Small intestine (tissue), 7 donors: ENCODE data around the gene OR5AU1. TPM values are rescaled to one million over a fixed set of nuclear protein-coding genes. Genes with fewer than 3 reads are reported as not detected.
"Not testable (repeated sequence)": the region's sequence is repeated elsewhere in the genome, so short reads cannot be mapped to it uniquely, and the experiment has no call there.

Experiments used
- DNase-seq, 2 donors: peaks; one replicate each; pipeline versions ENCODE4 v3.0.0 to v3.0.0-alpha.2; 2013
- FAIRE-seq: peaks from 2 replicates; lab custom pipeline; 2012; peaks lifted over from hg19 to GRCh38; lab: Jason Lieb, UNC
- H3K27ac ChIP-seq, 3 donors: one replicate each; pipeline ENCODE4 v1.5.1; 2013; ENCODE audit warnings: low read length in 2 of 3, mild to moderate bottlenecking in 2 of 3, control low read depth in 1 of 3, inconsistent platforms in 1 of 3, low read depth in 1 of 3, moderate library complexity in 1 of 3
- H3K27me3 ChIP-seq, 3 donors: one replicate each; pipeline ENCODE4 v1.6.1; 2013; ENCODE audit warnings: low read length in 3 of 3, inconsistent platforms in 1 of 3; ENCODE audit not compliant: control insufficient read depth in 3 of 3, insufficient read depth in 3 of 3
- H3K36me3 ChIP-seq, 3 donors: one replicate each; pipeline ENCODE4 v1.6.1; 2013; ENCODE audit warnings: low read length in 3 of 3, inconsistent platforms in 1 of 3, low read depth in 1 of 3, mild to moderate bottlenecking in 1 of 3, moderate library complexity in 1 of 3; ENCODE audit not compliant: control insufficient read depth in 3 of 3, insufficient read depth in 2 of 3
- H3K4me1 ChIP-seq, 3 donors: one replicate each; pipeline ENCODE4 v1.6.1; 2013; ENCODE audit warnings: low read length in 2 of 3, inconsistent platforms in 1 of 3, low read depth in 1 of 3, mild to moderate bottlenecking in 1 of 3, moderate library complexity in 1 of 3; ENCODE audit not compliant: control insufficient read depth in 3 of 3, insufficient read depth in 2 of 3
- H3K4me3 ChIP-seq, 3 donors: one replicate each; pipeline ENCODE4 v1.5.1; 2013; ENCODE audit warnings: low read length in 3 of 3, control low read depth in 1 of 3, inconsistent platforms in 1 of 3, low read depth in 1 of 3, mild to moderate bottlenecking in 1 of 3, moderate library complexity in 1 of 3
- H3K9me3 ChIP-seq, 2 donors: one replicate each; pipeline ENCODE4 v1.6.1; 2013; ENCODE audit warnings: low read depth in 1 of 2, low read length in 1 of 2; ENCODE audit not compliant: control insufficient read depth in 2 of 2, insufficient read depth in 1 of 2
- WGBS, 3 donors: extraction: QIAGEN DNeasy Blood & Tissue Kit; methylation state at CpG; one replicate each; pipeline ENCODE4 v1.1.7; 2013; 5-methylcytosine and 5-hydroxymethylcytosine counted together
- polyA plus RNA-seq, 4 donors: library from polyadenylated mRNA; stranded (reverse) in 3 of 4; unstranded in 1 of 4; fragments of 200-250 nt in 3 of 4; fragments of 120-200 nt in 1 of 4; gene quantifications; one replicate each; pipeline versions ENCODE4 v1.2.1 to v1.2.3, GENCODE V29; 2013
- donor health status: healthy with polysubstance abuse.
- donor health status: control.
- donor health status: control.
- donor health status: Bipolar disorder and iron deficiency.
- donor health status: healthy.

Gene OR5AU1
- polyA plus RNA-seq, 4 donors, result not detected

DNA sequence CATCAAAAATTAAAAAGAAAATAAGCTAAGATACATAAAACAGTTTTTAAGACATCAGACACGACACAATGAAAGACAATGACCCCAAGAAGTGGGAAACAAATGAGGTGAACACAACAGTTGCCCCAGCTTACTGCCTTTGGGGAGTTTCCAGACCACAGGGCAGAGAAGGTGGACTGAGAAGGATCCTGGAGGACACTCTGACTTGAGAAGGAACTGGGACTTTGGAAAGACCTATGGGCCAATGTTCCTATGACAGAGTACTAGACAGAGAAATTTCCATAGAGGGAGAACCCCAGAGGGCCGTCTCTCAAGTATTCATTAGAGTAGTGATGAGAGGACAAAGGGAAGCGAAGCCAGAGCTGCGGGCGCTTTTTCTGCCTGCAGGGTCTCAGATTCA, 6.2 kb upstream of the OR5AU1 start:
- no peak overlapping the region for H3K27ac ChIP-seq
- DNase-seq (no peak), FAIRE-seq (no peak)
- 74 to 80% (median 77%) methylated on average over 5 of the region's 5 CpGs for WGBS, 3 donors
- no peaks in the 10 kb centered on the region for H3K36me3 ChIP-seq
- no peaks in the 10 kb centered on the region for H3K4me1 ChIP-seq
- H3K27me3 ChIP-seq, result peaks cover 0 to 2% (median 0%) of the 10 kb centered on the region in 3 donors
- peaks cover 0 to 3% of the 10 kb centered on the region in 2 donors for H3K9me3 ChIP-seq
- H3K4me3 ChIP-seq, result no peak overlapping the region

DNA sequence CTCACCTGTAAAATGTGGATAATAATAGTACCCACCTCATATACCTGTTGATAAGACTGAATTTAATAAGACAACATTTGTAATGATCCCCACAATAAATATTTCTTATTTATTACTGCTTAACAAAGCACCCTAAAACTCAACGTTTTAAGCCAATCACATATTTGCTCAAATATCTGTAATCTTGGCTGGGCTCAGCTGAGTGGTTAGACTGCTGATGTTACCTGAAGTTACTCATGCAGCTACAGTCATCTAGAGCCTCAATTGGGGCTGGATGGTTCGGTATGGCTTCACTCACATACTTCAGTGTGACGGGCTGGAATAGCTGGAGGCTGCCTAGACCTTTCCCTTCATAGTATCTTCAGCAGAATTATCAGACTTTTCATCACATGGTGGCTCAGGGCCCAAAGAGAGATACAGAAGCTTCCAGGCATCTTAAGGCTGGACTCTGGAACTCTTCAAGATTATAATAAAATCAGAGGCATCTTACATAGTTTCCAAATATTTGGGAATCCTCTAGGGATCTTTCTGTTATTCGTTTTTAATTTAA, 4.3 kb upstream of the OR5AU1 start:
- H3K27ac ChIP-seq, result no peak overlapping the region
- H3K4me1 ChIP-seq, result no peaks in the 10 kb centered on the region
- FAIRE-seq, result no peak
- WGBS, 3 donors, result 72 to 75% (median 74%) methylated on average over 4 of the region's 4 CpGs
- H3K36me3 ChIP-seq, result no peaks in the 10 kb centered on the region
- H3K4me3 ChIP-seq, result no peak overlapping the region
- H3K27me3 ChIP-seq, result peaks cover 0 to 2% (median 0%) of the 10 kb centered on the region in 3 donors
- peaks cover 0 to 3% of the 10 kb centered on the region in 2 donors for H3K9me3 ChIP-seq
- DNase-seq, result no peak

DNA sequence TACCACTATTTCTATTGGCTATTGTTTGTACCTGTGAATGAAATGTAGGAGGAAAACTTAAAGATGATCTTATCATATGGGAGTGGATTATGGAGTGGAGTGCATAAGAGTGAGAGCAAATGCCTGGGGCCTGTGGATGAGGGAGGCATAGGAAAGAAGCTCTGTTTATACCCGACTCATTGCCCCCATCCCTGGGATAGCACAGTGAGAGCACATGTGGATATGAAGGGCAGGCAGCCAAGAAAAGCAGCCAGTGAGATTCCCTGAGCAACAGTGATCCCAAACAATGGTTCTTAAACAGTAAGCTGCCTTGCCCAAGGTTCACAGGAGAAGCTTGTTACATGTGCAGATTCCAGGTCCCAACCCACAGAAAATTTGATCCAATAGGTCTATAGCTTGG, 2.3 kb upstream of the OR5AU1 start:
- not testable (repeated sequence) for H3K36me3 ChIP-seq, DNase-seq, H3K27ac ChIP-seq, H3K9me3 ChIP-seq, H3K27me3 ChIP-seq, FAIRE-seq, H3K4me3 ChIP-seq, H3K4me1 ChIP-seq
- 41 to 61% (median 43%) methylated on average over 1 of the region's 1 CpG for WGBS, 3 donors

DNA sequence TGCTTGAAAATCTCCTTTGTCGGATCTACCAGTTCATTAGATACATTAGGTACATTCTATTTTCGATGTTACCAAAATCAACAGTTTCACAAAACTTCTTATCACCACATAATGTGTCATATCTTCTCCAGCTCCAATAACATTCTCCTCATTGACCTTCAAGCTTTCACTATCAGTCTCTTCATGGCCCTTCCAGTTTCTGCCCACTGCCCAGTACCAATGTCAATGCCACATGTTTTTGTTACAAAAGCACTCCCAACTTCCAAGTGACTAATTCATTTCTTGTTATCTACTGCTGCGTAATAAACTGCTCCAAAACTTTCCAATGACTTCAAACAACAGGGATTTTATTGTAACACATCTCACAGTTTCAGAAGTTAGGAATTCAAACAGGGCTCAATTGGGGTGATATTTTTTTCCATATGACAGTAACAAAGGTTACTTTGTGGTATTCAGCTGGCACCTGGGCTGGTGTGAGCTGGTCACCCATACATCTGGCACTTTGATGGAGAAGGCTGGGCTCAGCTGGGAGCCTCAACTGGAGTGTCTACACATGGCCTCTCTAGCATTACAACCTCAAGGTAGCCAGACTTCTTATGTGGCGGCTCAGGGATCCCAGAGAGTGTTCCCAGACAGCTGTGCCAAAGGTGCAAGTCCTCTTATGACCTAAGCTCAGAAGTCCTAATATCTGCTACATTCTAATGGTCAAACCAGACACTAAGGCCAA, 6.1 kb downstream of the OR5AU1 start:
- DNase-seq, result no peak

DNA sequence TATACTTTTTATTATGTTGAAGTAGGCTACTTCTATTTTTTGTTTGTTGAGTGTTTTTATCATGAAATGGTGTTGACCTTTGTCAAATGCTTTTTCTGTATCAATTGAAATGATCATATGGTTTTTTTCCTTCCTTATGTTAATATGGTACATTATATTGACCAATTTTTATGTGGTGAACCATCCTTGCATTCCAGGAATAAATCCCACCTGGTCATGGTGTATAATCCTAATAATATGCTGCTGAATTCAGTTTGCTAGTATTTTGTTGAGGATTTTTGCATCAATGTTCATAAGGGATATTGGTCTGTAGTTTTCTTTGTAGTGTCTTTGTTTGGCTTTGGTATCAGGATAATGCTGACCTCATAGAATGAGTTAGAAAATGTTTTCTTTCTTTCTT, 10.4 kb downstream of the OR5AU1 start:
- Histone ChIP-seq H3K4me3 (no peak overlapping the region), H3K4me1 (no peaks in the 10 kb centered on the region), H3K9me3 (no peaks in the 10 kb centered on the region), H3K36me3 (no peaks in the 10 kb centered on the region), H3K27ac (no peak overlapping the region), H3K27me3 (no peaks in the 10 kb centered on the region)
- DNase-seq (no peak), FAIRE-seq (no peak)

More for the DNA sequence above, 6.1 kb downstream of the OR5AU1 start:
- WGBS, 3 donors, result 82 to 86% (median 85%) methylated on average over 4 of the region's 4 CpGs
- Histone ChIP-seq H3K4me3 (no peak overlapping the region), H3K9me3 (no peaks in the 10 kb centered on the region), H3K27ac (no peak overlapping the region), H3K36me3 (no peaks in the 10 kb centered on the region), H3K27me3 (no peaks in the 10 kb centered on the region), H3K4me1 (no peaks in the 10 kb centered on the region)
- no peak for FAIRE-seq

DNA sequence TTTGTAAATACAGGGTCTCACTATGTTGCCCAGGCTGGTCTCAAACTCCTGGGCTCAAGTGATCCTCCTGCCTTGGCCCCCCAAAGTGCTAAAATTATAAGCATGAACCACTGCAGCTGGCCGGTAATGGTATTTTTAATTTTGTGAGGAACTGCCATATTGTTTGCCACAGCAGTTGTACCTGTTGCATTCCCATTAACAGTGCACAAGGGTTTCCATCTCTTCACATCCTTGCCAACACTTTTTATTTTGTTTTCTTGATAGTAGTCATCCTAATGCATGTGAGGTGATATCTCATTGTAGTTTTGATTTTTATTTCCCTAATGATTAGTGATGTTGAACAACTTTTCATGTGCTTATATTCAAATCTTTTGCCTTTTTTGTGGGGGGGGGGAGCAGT, 13.5 kb downstream of the OR5AU1 start:
- Histone ChIP-seq H3K27me3 (no peaks in the 10 kb centered on the region), H3K9me3 (no peaks in the 10 kb centered on the region), H3K4me1 (no peaks in the 10 kb centered on the region), H3K36me3 (no peaks in the 10 kb centered on the region), H3K27ac (no peak overlapping the region), H3K4me3 (no peak overlapping the region)
- FAIRE-seq (no peak), DNase-seq (no peak)
- 90 to 94% (median 91%) methylated on average over 1 of the region's 1 CpG for WGBS, 3 donors

DNA sequence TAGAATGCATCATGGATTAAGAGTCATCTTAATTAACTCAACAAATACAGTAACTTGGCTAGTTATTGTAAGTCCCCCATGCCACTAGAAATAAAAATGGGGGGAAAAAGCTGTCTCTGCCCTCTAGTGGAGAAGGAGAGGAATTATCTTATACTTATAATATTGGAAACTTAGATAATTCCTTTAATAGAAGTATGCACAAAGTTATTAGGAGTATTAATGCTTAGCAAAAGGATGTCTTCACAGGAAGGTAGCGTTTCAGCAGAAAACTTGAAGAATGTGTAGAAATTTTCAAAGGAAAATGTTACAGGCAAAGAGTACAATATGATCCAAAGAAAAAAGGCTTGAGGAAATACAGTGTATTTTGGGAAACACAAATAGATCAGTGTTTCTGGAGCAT, 19.8 kb downstream of the OR5AU1 start:
- Histone ChIP-seq H3K4me1 (no peaks in the 10 kb centered on the region), H3K9me3 (no peaks in the 10 kb centered on the region), H3K36me3 (no peaks in the 10 kb centered on the region), H3K27ac (no peak overlapping the region), H3K27me3 (no peaks in the 10 kb centered on the region), H3K4me3 (no peak overlapping the region)
- FAIRE-seq, result no peak
- WGBS, 3 donors, result 15 to 24% (median 23%) methylated on average over 1 of the region's 1 CpG
- DNase-seq, result peak; percentile 4 to 8

DNA sequence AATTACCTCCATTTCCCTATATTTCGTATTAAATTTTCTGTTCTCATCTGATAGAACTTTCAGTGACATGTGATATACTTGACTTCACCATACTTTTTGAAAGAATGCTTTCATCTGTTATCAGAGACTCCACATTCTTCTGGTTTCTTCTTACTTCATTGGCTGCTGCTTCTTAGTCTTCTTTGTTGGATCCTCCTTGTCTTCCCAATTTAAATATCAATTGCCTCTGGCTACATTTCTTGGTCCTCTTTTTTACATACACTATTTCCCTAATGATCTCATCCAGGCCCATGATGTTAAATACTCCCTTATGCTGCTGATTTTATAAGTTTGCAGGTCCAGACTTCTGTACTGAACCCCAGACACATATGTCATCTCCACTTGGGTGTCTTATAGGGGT, 22.0 kb downstream of the OR5AU1 start:
- Histone ChIP-seq H3K9me3 (no peaks in the 10 kb centered on the region), H3K27me3 (no peaks in the 10 kb centered on the region), H3K4me3 (no peak overlapping the region), H3K27ac (no peak overlapping the region), H3K4me1 (no peaks in the 10 kb centered on the region), H3K36me3 (no peaks in the 10 kb centered on the region)
- WGBS, 3 donors, result 61 to 68% (median 67%) methylated on average over 1 of the region's 1 CpG
- DNase-seq, result no peak
- FAIRE-seq, result no peak
